ENCODE measurements around the gene LDLR. TPM values are rescaled to one million over a fixed set of nuclear protein-coding genes. Genes with fewer than 3 reads are reported as not detected.
A peak's percentile ranks its signal among the peaks of the same experiment; 100 is the strongest.
"Not testable (repeated sequence)": the region's sequence is repeated elsewhere in the genome, so short reads cannot be mapped to it uniquely, and the experiment has no call there.

Gene LDLR
- total RNA-seq, 4 donors from 2014 or later: 14.9 to 68.1 (median 32.6) TPM

DNA sequence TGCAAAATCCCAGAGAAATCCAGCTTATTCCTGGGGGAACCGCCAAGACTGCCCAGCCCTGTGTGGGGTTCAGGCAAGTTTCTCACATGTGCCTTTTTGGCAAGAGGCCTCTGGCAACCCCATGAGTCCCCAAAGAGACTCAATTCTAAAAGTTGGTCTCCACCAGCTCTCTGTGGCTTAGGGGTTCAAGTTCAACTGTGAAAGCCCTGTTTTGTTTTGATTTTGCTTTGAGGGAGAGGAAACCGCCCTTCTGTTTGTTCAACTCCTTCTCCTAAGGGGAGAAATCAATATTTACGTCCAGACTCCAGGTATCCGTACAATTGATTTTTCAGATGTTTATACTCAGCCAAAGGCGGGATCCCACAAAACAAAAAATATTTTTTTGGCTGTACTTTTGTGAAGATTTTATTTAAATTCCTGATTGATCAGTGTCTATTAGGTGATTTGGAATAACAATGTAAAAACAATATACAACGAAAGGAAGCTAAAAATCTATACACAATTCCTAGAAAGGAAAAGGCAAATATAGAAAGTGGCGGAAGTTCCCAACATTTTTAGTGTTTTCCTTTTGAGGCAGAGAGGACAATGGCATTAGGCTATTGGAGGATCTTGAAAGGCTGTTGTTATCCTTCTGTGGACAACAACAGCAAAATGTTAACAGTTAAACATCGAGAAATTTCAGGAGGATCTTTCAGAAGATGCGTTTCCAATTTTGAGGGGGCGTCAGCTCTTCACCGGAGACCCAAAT, 583 bp upstream of the LDLR start:
- 5 to 21% methylated on average over 6 to 8 of the region's 11 CpGs for WGBS, 2 donors (ENCODE audit: low coverage in 1 of 2)
- peak overlapping the region; percentile 96 to 99 (median 97) for H3K27ac ChIP-seq
- no peaks in the 10 kb centered on the region for H3K36me3 ChIP-seq
- H3K4me3 ChIP-seq: peak overlapping the region; percentile 70 to 76
- no peaks in the 10 kb centered on the region for H3K9me3 ChIP-seq
- ATAC-seq: no peak
- TF ChIP-seq EP300 (IDR thresholded peaks at IDR 0.05): no peak
- no peak for TF ChIP-seq POLR2AphosphoS5 (IDR thresholded peaks at IDR 0.05)
- TF ChIP-seq, protein P1, sequence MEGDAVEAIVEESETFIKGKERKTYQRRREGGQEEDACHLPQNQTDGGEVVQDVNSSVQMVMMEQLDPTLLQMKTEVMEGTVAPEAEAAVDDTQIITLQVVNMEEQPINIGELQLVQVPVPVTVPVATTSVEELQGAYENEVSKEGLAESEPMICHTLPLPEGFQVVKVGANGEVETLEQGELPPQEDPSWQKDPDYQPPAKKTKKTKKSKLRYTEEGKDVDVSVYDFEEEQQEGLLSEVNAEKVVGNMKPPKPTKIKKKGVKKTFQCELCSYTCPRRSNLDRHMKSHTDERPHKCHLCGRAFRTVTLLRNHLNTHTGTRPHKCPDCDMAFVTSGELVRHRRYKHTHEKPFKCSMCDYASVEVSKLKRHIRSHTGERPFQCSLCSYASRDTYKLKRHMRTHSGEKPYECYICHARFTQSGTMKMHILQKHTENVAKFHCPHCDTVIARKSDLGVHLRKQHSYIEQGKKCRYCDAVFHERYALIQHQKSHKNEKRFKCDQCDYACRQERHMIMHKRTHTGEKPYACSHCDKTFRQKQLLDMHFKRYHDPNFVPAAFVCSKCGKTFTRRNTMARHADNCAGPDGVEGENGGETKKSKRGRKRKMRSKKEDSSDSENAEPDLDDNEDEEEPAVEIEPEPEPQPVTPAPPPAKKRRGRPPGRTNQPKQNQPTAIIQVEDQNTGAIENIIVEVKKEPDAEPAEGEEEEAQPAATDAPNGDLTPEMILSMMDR (IDR thresholded peaks at IDR 0.05): no peak
- no peak for TF ChIP-seq POLR2A (IDR thresholded peaks at IDR 0.05)
- H3K27me3 ChIP-seq: no peaks in the 10 kb centered on the region
- H3K4me1 ChIP-seq: peaks cover 2 to 81% (median 21%) of the 10 kb centered on the region in 3 donors

DNA sequence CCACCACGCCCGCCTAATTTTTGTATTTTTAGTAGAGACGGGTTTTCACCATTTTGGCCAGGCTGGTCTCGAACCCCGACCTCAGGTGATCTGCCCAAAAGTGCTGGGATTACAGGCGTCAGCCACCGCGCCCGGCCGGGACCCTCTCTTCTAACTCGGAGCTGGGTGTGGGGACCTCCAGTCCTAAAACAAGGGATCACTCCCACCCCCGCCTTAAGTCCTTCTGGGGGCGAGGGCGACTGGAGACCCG, 676 bp downstream of the LDLR start:
- not testable (repeated sequence) for H3K36me3 ChIP-seq, H3K27me3 ChIP-seq, H3K9me3 ChIP-seq
- TF ChIP-seq, protein P1 (IDR thresholded peaks at IDR 0.05): peak in 2 of 4 experiments; percentile 1 to 13
- ATAC-seq: peak; percentile 7
- H3K4me1 ChIP-seq: peaks cover 2 to 81% (median 17%) of the 10 kb centered on the region in 3 donors
- peak overlapping the region; percentile 70 to 76 for H3K4me3 ChIP-seq
- 0% methylated on average over 3 of the region's 15 CpGs; no CpG with 5 or more reads in 1 of the 2 donors for WGBS, 2 donors (ENCODE audit: low coverage in 1 of 2)
- H3K27ac ChIP-seq: peak overlapping the region; percentile 96 to 99 (median 97)

DNA sequence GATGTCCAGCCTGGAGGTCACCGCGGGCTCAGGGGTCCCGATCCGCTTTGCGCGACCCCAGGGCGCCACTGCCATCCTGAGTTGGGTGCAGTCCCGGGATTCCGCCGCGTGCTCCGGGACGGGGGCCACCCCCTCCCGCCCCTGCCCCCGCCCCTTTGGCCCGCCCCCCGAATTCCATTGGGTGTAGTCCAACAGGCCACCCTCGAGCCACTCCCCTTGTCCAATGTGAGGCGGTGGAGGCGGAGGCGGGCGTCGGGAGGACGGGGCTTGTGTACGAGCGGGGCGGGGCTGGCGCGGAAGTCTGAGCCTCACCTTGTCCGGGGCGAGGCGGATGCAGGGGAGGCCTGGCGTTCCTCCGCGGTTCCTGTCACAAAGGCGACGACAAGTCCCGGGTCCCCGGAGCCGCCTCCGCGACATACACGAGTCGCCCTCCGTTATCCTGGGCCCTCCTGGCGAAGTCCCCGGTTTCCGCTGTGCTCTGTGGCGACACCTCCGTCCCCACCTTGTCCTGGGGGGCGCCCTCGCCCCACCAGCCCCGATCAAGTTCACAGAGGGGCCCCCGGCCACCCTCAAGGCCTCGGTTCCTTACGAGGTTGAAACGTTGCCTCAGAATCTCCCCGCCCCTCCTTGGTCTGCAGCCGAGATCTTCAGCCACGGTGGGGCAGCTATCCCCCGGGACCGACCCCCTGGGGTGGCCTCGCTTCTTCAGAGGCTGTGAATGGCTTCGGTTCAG, 1.2 kb downstream of the LDLR start:
- Histone ChIP-seq H3K9me3 (no peaks in the 10 kb centered on the region), H3K4me3 (peak overlapping the region; percentile 70 to 76), H3K4me1 (peaks cover 2 to 81% (median 16%) of the 10 kb centered on the region in 3 donors), H3K36me3 (no peaks in the 10 kb centered on the region), H3K27ac (peak overlapping the region; percentile 96 to 99 (median 97)), H3K27me3 (no peaks in the 10 kb centered on the region)
- peak; percentile 92 for ATAC-seq
- TF ChIP-seq POLR2A (IDR thresholded peaks at IDR 0.05) (peak; percentile 98 to 99), POLR2AphosphoS5 (IDR thresholded peaks at IDR 0.05) (peak; percentile 99), EP300 (IDR thresholded peaks at IDR 0.05) (no peak)
- TF ChIP-seq, protein P1 (IDR thresholded peaks at IDR 0.05): no peak
- 0% methylated on average over 1 of the region's 64 CpGs; no CpG with 5 or more reads in 1 of the 2 donors for WGBS, 2 donors (ENCODE audit: low coverage in 1 of 2)

DNA sequence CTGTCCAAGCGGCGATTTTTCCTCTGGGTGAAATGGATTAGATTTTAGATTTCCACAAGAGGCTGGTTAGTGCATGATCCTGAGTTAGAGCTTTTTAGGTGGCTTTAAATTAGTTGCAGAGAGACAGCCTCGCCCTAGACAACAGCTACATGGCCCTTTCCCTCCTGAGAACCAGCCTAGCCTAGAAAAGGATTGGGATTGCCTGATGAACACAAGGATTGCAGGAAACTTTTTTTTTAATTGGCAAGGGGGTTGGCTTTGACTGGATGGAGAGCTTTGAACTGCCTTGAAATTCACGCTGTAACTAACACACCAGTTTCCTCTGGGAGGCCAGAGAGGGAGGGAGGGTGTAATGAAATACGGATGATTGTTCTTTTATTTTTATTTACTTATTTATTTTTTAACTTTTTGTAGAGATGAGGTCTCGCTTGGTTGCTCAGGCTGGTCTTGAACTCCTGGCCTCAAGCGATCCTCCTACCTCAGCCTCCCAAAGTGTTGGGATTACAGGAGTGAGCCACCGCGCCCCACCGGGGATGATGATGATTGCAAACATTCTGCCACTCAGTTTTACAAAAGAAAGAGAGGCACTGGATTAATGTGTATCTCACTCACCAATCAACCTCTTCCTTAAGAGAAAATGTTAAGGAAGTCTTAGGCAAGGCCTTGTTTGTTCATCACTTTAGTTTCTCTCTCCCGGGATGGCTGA, 1.9 kb downstream of the LDLR start:
- TF ChIP-seq POLR2AphosphoS5 (IDR thresholded peaks at IDR 0.05) (no peak), EP300 (IDR thresholded peaks at IDR 0.05) (no peak), POLR2A (IDR thresholded peaks at IDR 0.05) (no peak)
- TF ChIP-seq, protein P1 (IDR thresholded peaks at IDR 0.05): no peak
- Histone ChIP-seq H3K36me3 (no peaks in the 10 kb centered on the region), H3K4me1 (peaks cover 2 to 81% (median 18%) of the 10 kb centered on the region in 3 donors), H3K4me3 (peak overlapping the region; percentile 70 to 76), H3K9me3 (no peaks in the 10 kb centered on the region), H3K27ac (peak overlapping the region; percentile 96 to 99 (median 97)), H3K27me3 (no peaks in the 10 kb centered on the region)
- peak; percentile 5 for ATAC-seq
- 15 to 17% methylated on average over 3 to 6 of the region's 11 CpGs for WGBS, 2 donors (ENCODE audit: low coverage in 1 of 2)
